Activated naive CD8-positive, alpha-beta T cell (primary cell): Measurements from ENCODE around the gene RFX8.
"Not testable (repeated sequence)": the region's sequence is repeated elsewhere in the genome, so short reads cannot be mapped to it uniquely, and the experiment has no call there.

Experiments
- H3K27ac Mint-ChIP-seq: one replicate; pipeline ENCODE4 v1.8.0; 2021; ENCODE audit warnings: mixed read lengths
- H3K27me3 Mint-ChIP-seq: one replicate; pipeline ENCODE4 v1.8.0; 2021; ENCODE audit warnings: mixed read lengths
- H3K36me3 Mint-ChIP-seq: one replicate; pipeline ENCODE4 v1.8.0; 2021; ENCODE audit warnings: mixed read lengths
- H3K4me1 Mint-ChIP-seq: one replicate; pipeline ENCODE4 v1.8.0; 2021; ENCODE audit warnings: low read depth, mixed read lengths
- H3K4me3 Mint-ChIP-seq: one replicate; pipeline ENCODE4 v1.8.0; 2021; ENCODE audit warnings: mild to moderate bottlenecking, mixed read lengths
- H3K9me3 Mint-ChIP-seq: one replicate; pipeline ENCODE4 v1.8.0; 2021; ENCODE audit warnings: low read depth, mixed read lengths

RFX8 gene

DNA sequence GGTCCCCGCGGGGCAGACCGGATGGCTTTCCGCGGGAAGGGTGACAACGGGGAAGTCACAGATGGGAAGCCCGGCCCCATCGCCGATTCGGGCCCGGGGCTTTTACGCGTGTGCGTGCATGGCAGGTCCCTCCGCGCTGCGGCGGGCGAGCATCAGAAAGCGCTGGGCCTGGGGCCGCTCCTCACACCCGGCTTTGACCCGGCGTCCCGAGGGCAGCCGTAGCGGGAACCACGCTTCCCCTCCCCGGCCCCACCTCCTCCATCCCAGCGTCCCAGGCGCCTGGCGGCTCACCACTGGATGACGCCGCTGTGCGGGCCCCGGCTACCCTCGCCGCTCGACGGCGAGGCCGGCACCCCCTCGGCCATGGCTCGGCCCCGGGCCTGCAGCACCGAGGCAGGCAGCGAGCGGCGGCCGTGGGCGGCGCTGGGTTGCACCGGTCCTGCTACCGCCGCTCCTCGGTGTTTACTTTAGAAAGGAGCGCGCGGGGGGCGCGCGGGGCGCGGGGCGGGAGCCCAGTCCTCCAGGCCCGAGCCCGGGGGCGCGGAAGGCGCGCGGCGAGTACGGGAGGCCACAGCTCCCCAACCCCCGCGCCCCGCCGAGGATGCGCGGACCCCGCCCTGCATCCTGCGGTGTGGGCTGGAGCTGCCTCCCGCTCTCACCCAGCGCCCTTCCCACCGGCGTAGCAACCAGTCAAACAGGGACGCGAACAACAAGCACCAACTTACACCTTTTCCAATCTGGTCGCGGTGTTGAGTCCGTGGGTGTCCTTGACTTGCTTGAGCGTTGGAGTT, 806 bp downstream of the RFX8 start:
- Mint-ChIP-seq H3K27ac (peak overlapping the region; percentile 61), H3K9me3 (no peaks in the 10 kb centered on the region), H3K36me3 (no peaks in the 10 kb centered on the region), H3K27me3 (no peaks in the 10 kb centered on the region), H3K4me3 (peak overlapping the region; percentile 87), H3K4me1 (peaks cover 10% of the 10 kb centered on the region)

- Mint-ChIP-seq H3K4me3 (peak overlapping the region; percentile 83), H3K27ac (peak overlapping the region; percentile 61), H3K27me3 (no peaks in the 10 kb centered on the region), H3K36me3 (no peaks in the 10 kb centered on the region), H3K9me3 (no peaks in the 10 kb centered on the region), H3K4me1 (peaks cover 10% of the 10 kb centered on the region)
Measured at GRCh38 chr2:101473591-101473910, 1.4 kb downstream of the RFX8 start.

DNA sequence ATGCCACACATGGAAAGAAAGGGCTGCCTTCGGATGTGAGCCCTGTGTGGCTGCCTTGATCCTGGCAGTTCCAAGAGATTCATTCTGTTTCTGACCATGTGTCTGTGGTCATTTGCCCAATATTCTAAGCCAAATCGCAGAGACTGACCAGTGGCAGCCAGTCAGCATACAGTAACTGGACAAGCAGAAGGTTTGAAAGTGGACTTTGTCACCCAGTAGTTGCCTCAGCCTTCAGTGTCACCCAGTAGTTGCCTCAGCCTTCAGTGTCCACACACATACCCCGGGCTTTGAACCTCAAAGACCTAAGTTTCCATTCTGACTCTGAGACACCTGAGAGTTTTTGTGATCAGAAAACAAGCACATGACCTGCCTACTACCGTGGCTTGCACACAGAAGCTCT, 5.0 kb downstream of the RFX8 start:
- Mint-ChIP-seq H3K9me3 (no peaks in the 10 kb centered on the region), H3K27ac (no peak overlapping the region), H3K4me1 (peaks cover 2% of the 10 kb centered on the region), H3K36me3 (no peaks in the 10 kb centered on the region), H3K27me3 (no peaks in the 10 kb centered on the region), H3K4me3 (no peak overlapping the region)

DNA sequence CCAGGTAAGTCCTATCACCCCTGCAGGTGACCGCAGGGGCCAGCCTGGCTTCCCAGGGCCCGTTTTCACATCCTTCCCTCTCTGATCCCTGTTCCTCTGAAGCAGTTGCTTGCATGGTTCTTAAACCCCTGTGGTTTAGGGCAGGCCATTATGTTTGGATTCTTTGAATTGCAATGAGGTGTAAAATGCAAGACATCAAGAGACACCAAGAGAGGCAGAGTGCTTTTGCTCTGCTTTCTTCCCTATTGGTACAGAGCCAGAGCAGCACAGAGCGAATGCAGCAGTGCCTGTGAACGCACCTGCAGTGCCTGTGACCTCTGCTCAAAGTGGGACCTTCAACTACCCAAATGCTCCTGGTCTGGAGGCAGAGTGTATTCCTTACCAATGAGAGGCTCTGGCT, 7.6 kb downstream of the RFX8 start:
- no peak overlapping the region for H3K27ac Mint-ChIP-seq
- H3K4me1 Mint-ChIP-seq = no peaks in the 10 kb centered on the region
- H3K4me3 Mint-ChIP-seq = no peak overlapping the region

DNA sequence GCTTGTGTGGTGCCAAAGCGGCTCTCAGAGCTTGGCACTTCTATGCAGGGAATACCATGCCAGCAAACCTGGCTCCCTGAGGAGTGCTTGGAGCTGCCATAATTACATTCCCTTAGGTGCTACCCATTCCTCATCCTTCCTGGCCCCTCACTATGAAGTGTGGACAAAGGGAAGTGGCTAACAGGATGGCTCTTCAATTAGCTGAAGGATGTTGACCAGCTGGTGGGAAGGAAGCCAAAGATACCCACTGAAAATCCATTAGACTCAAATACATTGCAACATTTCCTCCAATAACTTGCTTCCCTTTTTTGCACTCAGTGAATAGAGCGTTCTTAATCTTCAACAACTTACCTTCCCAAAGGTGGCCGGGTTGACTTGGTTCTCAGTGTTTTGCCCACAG, 8.5 kb downstream of the RFX8 start:
- H3K4me1 Mint-ChIP-seq = no peaks in the 10 kb centered on the region
- no peaks in the 10 kb centered on the region for H3K36me3 Mint-ChIP-seq
- H3K4me3 Mint-ChIP-seq = no peak overlapping the region
- H3K9me3 Mint-ChIP-seq = no peaks in the 10 kb centered on the region
- no peak overlapping the region for H3K27ac Mint-ChIP-seq
- no peaks in the 10 kb centered on the region for H3K27me3 Mint-ChIP-seq

More for the DNA sequence above, 7.6 kb downstream of the RFX8 start:
- no peaks in the 10 kb centered on the region for H3K9me3 Mint-ChIP-seq
- H3K36me3 Mint-ChIP-seq = no peaks in the 10 kb centered on the region
- no peaks in the 10 kb centered on the region for H3K27me3 Mint-ChIP-seq

DNA sequence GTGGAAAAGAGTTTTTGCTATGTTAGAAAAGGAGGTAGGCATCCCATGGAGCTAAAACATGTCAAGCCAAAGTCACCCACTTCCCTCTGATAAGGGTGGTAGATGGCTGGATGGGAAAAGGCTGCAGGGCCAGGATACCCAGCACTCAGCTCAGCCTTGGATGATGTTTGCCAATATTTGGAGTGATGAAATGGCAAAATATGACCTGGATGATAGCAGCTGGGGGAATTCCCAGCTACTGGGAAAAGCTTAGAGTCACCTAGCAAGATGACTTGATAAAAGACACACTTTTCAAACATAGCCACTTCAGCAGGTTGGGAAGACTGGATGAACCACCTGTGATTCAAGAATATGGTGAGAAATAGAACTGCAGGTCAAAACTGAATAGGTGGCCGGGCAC, 10.1 kb downstream of the RFX8 start:
- Mint-ChIP-seq H3K4me3 (no peak overlapping the region), H3K27ac (no peak overlapping the region), H3K4me1 (no peaks in the 10 kb centered on the region), H3K9me3 (no peaks in the 10 kb centered on the region), H3K36me3 (no peaks in the 10 kb centered on the region), H3K27me3 (no peaks in the 10 kb centered on the region)

DNA sequence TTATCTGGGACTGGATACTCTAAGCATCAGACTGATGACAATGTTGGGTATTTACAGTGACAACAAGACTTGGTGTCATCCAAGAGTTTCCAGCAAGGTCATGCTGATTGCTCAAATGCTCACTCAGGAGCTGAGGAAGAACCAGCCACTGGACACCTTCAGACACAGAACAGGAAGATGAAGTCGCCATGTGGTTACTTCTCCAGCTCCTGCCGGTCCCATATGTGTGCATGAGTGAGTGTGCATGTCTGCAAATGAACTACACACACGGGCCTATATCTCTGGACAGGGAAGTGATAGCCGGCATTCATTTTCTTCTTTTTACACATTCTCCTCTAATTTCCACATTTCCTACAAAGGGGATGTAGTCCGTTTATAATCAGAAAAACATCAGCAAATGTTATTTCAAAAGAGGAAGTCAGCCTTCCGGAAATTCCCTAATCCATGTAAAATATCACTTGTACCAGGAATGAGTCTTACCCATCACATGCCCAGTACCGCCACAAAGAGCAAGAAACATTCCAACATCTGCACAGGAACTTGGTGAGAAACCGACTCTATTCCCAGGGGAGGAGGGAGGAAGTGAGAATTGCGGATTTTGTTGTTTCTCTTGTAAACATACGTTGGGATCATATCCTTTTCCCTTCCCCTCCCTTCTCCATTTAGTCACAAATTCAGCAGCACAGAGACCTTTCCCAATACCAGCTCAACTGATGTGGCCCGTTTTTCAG, 10.8 kb downstream of the RFX8 start:
- Mint-ChIP-seq H3K9me3 (no peaks in the 10 kb centered on the region), H3K27ac (no peak overlapping the region), H3K4me1 (no peaks in the 10 kb centered on the region), H3K36me3 (no peaks in the 10 kb centered on the region), H3K27me3 (no peaks in the 10 kb centered on the region), H3K4me3 (no peak overlapping the region)

DNA sequence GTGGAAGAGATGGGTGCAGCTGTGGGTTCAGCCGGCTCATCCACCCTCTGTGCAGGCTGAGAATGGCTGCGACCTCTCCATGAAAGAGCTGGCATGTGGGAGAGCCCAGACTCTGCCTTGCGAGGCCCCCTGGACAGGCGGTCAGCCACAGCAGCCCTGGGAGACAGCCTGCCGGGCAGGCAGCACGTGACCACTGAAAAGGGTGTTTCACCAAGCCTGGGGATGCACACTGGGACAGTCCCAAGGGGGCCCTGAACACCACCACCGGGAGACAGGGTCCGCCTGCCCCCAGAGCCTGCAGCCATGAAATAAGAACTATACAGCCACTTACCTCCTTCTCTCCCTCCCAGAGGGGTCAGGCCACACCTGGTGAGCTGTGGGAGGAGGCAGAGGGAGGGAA, 11.5 kb downstream of the RFX8 start:
- no peak overlapping the region for H3K4me3 Mint-ChIP-seq
- no peaks in the 10 kb centered on the region for H3K36me3 Mint-ChIP-seq
- no peaks in the 10 kb centered on the region for H3K27me3 Mint-ChIP-seq
- H3K27ac Mint-ChIP-seq = no peak overlapping the region
- H3K9me3 Mint-ChIP-seq = no peaks in the 10 kb centered on the region
- H3K4me1 Mint-ChIP-seq = no peaks in the 10 kb centered on the region

DNA sequence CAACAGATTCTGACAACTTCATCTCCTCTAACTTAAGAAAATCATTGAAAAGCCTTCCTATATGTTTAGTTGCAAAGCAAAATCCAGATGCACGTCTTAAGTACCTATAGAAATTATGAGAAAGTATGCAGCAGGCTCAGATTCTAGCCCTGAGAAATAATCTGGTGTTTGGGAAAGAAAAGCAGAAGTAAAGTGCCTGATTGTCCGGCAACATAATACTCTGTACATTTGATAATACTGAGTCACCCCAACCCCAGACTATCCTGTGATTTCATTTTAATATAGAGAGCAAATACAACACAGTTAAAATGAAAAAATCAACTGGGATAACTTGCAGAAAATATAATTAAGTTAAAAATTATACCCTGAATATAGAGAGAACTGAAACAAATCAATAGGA, 13.5 kb downstream of the RFX8 start:
- H3K9me3 Mint-ChIP-seq = no peaks in the 10 kb centered on the region
- no peaks in the 10 kb centered on the region for H3K27me3 Mint-ChIP-seq
- no peak overlapping the region for H3K27ac Mint-ChIP-seq
- H3K4me3 Mint-ChIP-seq = no peak overlapping the region
- H3K36me3 Mint-ChIP-seq = no peaks in the 10 kb centered on the region
- no peaks in the 10 kb centered on the region for H3K4me1 Mint-ChIP-seq

DNA sequence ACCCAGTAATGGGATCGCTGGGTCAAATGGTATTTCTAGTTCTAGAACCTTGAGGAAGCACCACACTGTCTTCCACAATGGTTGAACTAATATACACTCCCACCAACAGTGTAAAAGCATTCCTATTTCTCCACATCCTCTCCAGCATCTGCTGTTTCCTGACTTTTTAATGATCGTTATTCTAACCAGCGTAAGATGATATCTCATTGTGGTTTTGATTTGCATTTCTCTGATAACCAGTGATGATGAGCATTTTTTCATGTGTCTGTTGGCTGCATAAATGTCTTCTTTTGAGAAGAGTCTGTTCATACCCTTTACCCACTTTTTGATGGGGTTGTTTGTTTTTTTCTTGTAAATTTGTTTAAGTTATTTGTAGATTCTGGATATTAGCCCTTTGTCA, 20.5 kb downstream of the RFX8 start:
- H3K27me3 Mint-ChIP-seq = not testable (repeated sequence)

GRCh38 chr2:101450965-101451364, 23.9 kb downstream of the RFX8 start:
- Mint-ChIP-seq H3K27ac (no peak overlapping the region), H3K4me3 (no peak overlapping the region), H3K4me1 (peaks cover 13% of the 10 kb centered on the region)

More for the DNA sequence above, 20.5 kb downstream of the RFX8 start:
- not testable (repeated sequence) for H3K4me1 Mint-ChIP-seq, H3K9me3 Mint-ChIP-seq, H3K4me3 Mint-ChIP-seq, H3K27ac Mint-ChIP-seq, H3K36me3 Mint-ChIP-seq

DNA sequence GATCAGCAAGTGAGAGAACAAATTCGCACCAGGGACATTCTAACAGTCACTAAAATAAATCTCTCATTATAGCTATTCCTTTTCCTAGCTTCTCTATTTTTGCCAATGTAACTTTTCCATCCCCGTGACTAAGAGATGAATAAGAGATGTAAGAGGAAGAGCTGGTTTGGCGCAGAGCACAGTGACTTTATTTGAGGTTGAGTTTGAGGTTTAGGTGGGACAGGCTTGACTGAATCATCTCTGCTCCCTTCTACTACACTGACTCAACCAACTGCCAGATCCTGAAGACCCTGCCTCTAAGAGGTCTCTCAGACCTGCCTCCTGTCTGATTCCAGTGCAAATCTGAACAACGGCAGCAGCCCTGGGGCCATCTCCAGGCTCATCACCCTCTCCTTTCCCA, 28.0 kb downstream of the RFX8 start:
- peaks cover 3% of the 10 kb centered on the region for H3K9me3 Mint-ChIP-seq
- peaks cover 5% of the 10 kb centered on the region for H3K36me3 Mint-ChIP-seq
- no peak overlapping the region for H3K27ac Mint-ChIP-seq
- peaks cover 20% of the 10 kb centered on the region for H3K4me1 Mint-ChIP-seq
- no peaks in the 10 kb centered on the region for H3K27me3 Mint-ChIP-seq
- no peak overlapping the region for H3K4me3 Mint-ChIP-seq

More at GRCh38 chr2:101450965-101451364, 23.9 kb downstream of the RFX8 start:
- Mint-ChIP-seq H3K27me3 (no peaks in the 10 kb centered on the region), H3K9me3 (no peaks in the 10 kb centered on the region), H3K36me3 (no peaks in the 10 kb centered on the region)

DNA sequence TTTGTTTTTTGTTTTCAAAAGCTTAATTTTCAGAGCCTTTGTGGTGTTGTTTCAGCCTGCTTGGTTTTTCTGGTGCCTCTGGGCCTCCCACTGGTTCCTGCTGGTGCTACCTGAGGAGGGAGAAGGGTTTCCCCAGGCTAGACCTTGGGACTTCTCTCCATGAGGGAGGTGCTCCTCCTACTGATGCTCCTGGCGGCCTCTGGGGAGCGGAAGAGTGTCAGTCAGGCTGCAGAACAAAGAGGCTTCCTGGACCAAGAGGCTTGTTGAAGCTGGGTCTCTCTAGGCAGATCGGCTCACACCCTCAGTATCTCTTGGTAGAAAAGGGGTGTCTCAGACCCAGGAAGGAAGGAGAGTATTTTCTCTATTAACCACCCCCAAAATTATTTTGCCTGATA, 32.2 kb downstream of the RFX8 start:
- Mint-ChIP-seq H3K4me1 (peaks cover 26% of the 10 kb centered on the region), H3K27ac (no peak overlapping the region), H3K27me3 (no peaks in the 10 kb centered on the region), H3K4me3 (no peak overlapping the region), H3K36me3 (peaks cover 5% of the 10 kb centered on the region), H3K9me3 (peaks cover 3% of the 10 kb centered on the region)

DNA sequence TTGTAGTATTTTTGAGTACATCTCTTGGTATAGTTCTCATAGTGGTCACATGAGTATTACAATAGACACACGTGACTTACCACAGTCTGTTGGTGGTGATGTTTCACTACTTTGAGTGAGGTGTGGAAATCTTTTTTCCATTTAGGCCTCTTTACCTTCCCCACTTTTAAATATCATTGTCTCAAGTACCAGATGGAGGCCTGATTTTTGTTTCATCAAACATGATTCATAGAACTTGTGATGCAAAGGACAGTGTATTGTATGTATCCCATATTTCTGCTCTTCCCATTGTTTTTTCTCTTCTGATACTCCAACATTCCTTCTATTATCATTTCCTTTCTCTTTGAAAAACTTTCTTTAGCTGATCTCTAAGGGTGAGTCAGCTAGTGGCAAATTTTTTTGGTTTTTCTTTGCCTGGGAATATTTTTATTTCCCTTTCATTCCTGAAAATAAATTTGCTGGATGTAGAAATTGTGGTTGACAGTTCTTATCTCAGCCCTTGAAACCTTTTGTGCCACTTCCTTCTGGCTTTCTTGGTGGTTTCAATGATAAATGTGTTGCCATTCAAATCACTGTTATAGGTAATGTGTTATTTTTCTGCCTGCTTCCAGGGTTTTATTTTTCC, 32.8 kb downstream of the RFX8 start:
- Mint-ChIP-seq H3K36me3 (peaks cover 5% of the 10 kb centered on the region), H3K27me3 (no peaks in the 10 kb centered on the region), H3K9me3 (peaks cover 3% of the 10 kb centered on the region), H3K27ac (no peak overlapping the region), H3K4me3 (no peak overlapping the region), H3K4me1 (peaks cover 23% of the 10 kb centered on the region)

DNA sequence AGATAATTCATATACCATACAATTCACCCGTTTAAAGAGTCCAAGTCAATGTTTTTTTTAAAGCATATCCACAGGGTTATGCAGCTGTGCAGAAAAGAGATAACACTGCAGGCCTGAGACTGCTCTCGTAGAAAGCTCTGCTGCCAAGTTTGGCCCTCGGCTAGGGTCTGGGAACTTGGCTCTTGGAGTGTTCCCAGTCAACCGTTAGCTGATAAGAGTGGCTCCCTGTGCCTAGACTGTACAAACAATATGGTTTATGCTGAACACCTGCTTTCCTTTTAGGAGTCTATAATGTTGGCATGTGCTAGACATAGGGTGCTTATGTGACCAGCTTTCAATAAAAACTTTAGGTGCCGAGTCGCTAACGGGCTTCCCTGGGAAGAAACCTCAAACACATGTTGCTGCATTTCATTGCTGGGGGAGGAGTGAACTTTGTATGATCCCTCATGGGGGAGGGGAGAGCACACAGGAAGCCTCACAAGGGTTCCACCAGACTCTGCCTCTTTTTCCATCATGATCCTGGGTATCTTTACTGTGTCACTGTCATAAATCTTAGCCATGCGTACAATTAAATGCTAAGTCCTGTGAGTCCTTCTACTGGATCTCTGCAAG, 34.7 kb downstream of the RFX8 start:
- no peaks in the 10 kb centered on the region for H3K27me3 Mint-ChIP-seq
- peaks cover 5% of the 10 kb centered on the region for H3K36me3 Mint-ChIP-seq
- peak overlapping the region; percentile 54 for H3K27ac Mint-ChIP-seq
- H3K9me3 Mint-ChIP-seq = peaks cover 3% of the 10 kb centered on the region
- no peak overlapping the region for H3K4me3 Mint-ChIP-seq
- peaks cover 16% of the 10 kb centered on the region for H3K4me1 Mint-ChIP-seq
